Activated T-cell treated with anti-CD3 and anti-CD28 coated beads, Interleukin-2, amount 50 U/mL, for 24 hours (primary cell): ENCODE results near the gene FMNL2.

Source experiments
- DNase-seq: peaks from one replicate; pipeline ENCODE4 v3.0.0-alpha.2; 2020
- H3K27ac Mint-ChIP-seq: 2 replicates; pipeline ENCODE4 v1.8.0; 2020; ENCODE audit warnings: mild to moderate bottlenecking, mixed read lengths
- H3K27me3 Mint-ChIP-seq: 2 replicates; pipeline ENCODE4 v1.8.0; 2020; ENCODE audit warnings: mixed read lengths
- H3K36me3 Mint-ChIP-seq: 2 replicates; pipeline ENCODE4 v1.8.0; 2020; ENCODE audit warnings: low read depth, mixed read lengths
- H3K4me1 Mint-ChIP-seq: 2 replicates; pipeline ENCODE4 v1.8.0; 2020; ENCODE audit warnings: low read depth, mixed read lengths
- H3K4me3 Mint-ChIP-seq: 2 replicates; pipeline ENCODE4 v1.8.0; 2020; ENCODE audit warnings: mild to moderate bottlenecking, moderate library complexity, mixed read lengths
- H3K9me3 Mint-ChIP-seq: 2 replicates; pipeline ENCODE4 v1.8.0; 2020; ENCODE audit warnings: mixed read lengths

The FMNL2 gene

DNA sequence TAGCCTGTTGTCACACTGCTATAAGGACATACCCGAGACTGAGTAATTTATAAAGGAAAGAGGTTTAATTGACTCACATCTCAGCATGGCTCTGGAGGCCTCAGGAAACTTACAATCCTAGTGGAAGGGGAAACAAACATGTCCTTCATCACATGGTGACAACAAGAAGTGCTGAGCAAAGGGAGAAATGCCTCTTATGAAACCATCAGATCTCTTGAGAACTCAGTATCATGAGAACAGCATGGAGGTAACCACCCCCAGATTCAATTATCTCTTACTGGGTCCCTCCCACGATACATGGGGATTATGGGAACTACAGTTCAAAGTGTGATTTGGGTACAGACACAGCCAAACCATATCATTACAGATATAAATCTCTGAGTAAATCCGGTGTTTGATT lies 233.6 kb downstream of the FMNL2 start:
- Mint-ChIP-seq H3K36me3 (no peaks in the 10 kb centered on the region), H3K4me3 (no peak overlapping the region), H3K4me1 (peaks cover 16% of the 10 kb centered on the region), H3K27ac (no peak overlapping the region), H3K9me3 (no peaks in the 10 kb centered on the region), H3K27me3 (peaks cover 41% of the 10 kb centered on the region)
- DNase-seq: no peak

DNA sequence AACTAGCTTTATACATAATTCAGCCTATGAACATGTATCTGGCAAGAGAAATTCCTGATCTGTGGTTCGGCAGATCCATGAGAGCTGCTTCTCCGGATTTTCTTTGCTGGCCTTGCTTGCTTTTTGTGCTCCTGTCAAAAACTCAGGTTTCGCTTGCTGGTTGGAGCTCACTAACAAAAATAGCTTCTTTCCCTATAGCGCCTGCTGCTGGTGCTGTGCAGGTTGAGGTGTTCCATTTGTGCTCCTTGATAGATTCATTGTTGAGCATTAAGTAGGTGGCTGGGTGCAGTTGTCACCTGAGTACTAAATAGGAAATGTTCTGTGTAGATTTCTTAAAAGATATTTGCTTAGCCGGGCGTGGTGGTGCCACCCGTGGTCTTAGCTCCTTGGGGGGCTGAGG lies 234.2 kb downstream of the FMNL2 start:
- Mint-ChIP-seq H3K36me3 (no peaks in the 10 kb centered on the region), H3K4me3 (no peak overlapping the region), H3K27me3 (peaks cover 41% of the 10 kb centered on the region), H3K9me3 (no peaks in the 10 kb centered on the region), H3K4me1 (peaks cover 16% of the 10 kb centered on the region), H3K27ac (no peak overlapping the region)
- no peak for DNase-seq

DNA sequence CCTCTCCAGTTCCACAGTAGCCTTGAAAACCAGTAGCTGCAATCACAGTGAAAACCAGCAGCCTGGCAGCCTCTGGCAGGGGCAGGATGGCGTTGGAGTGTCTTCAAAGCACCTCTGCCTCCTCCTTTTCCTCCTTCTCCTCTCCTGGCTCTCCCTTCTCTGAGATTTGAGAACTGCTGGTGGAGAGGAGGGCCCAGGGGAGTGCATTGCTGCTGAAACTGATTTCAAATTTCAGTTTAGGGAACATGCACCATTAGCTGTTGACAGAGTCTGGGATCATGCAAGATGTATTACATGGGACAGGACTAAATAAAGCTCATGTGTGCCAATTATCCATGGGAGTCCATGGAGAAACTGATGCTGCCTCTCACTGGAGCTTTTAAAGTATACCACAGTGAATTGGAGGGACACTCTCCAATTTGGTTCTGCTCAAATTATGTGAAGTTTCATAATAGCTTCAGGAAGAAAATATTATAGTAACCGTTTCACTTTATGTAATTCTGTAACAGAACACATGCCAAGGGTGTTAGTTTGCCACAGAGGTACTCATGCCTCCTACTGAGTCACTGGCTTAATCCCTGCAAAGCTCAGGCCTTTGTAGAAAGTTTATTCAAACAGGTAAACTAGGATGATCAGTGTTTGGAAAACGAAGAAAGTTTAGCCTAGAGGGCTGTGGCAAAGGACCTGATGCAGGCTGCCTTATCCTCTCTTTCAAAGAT lies 236.2 kb downstream of the FMNL2 start:
- DNase-seq: no peak
- Mint-ChIP-seq H3K27me3 (peaks cover 36% of the 10 kb centered on the region), H3K4me3 (no peak overlapping the region), H3K9me3 (no peaks in the 10 kb centered on the region), H3K36me3 (no peaks in the 10 kb centered on the region), H3K4me1 (peaks cover 15% of the 10 kb centered on the region), H3K27ac (no peak overlapping the region)

DNA sequence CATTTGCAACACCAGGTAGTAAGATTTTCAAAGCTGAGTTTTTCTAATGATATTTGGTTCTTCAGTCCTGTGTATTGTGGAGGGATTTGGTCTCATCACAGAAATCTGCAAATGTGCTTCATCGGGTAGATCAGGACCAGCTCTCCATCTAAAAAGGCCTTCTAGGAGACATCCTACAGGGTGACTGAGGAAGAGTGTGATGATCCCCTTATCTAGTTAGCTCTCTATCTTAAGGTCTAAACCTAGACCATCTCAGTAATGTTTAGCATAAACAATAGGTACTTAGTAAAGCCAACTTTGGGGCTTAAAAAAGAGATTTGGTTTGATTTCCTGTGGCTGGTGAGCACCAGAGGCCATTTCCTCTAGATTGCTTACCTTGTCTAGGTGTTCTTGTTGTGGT lies 237.1 kb downstream of the FMNL2 start:
- Mint-ChIP-seq H3K4me3 (no peak overlapping the region), H3K36me3 (no peaks in the 10 kb centered on the region), H3K9me3 (no peaks in the 10 kb centered on the region), H3K27ac (no peak overlapping the region), H3K27me3 (peaks cover 30% of the 10 kb centered on the region), H3K4me1 (peaks cover 15% of the 10 kb centered on the region)
- no peak for DNase-seq

DNA sequence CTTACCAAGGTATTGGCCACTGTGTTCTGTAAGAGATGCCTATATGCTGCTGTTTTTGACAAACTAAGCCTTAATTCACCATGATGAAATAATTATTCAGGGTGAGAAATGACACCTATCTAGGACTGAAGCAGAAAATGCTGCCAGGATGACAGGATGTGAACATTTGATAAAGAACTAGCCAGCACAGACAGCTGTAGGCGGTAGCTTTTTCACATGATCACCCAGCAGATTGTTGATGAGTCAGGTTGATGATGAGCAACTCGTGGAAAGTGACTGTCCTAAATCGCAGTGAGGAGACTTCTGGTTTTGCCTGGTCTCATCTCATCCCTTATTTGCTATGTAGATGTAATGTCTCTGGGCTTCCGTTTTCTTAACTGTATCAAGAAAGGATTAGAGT lies 238.2 kb downstream of the FMNL2 start:
- H3K36me3 Mint-ChIP-seq: no peaks in the 10 kb centered on the region
- H3K4me3 Mint-ChIP-seq: no peak overlapping the region
- DNase-seq: no peak
- peaks cover 15% of the 10 kb centered on the region for H3K4me1 Mint-ChIP-seq
- peak overlapping the region; percentile 50 for H3K27ac Mint-ChIP-seq
- no peaks in the 10 kb centered on the region for H3K9me3 Mint-ChIP-seq
- peaks cover 28% of the 10 kb centered on the region for H3K27me3 Mint-ChIP-seq

DNA sequence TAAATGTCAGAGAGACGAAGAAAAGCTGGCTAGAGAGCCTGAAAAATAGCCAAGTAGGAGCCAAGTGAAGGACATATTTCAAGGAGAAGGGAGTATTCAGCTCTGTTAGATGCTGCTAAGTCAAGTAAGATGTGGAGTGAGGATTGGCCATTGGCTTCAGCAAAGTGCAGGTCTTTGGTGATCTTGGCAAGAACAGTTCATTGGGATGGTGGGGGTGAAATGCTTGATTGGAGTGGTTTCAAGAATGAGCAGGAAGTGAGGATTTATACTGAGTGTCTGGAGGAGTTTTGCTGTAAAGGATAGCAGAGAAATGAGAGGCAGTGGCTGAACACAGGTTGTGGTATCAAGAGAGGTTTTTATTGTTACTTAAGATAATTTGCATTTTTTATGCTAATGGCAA lies 242.6 kb downstream of the FMNL2 start:
- H3K9me3 Mint-ChIP-seq: no peaks in the 10 kb centered on the region
- H3K4me3 Mint-ChIP-seq: no peak overlapping the region
- H3K27me3 Mint-ChIP-seq: peaks cover 11% of the 10 kb centered on the region
- no peak for DNase-seq
- H3K36me3 Mint-ChIP-seq: no peaks in the 10 kb centered on the region
- H3K4me1 Mint-ChIP-seq: peaks cover 8% of the 10 kb centered on the region
- no peak overlapping the region for H3K27ac Mint-ChIP-seq

DNA sequence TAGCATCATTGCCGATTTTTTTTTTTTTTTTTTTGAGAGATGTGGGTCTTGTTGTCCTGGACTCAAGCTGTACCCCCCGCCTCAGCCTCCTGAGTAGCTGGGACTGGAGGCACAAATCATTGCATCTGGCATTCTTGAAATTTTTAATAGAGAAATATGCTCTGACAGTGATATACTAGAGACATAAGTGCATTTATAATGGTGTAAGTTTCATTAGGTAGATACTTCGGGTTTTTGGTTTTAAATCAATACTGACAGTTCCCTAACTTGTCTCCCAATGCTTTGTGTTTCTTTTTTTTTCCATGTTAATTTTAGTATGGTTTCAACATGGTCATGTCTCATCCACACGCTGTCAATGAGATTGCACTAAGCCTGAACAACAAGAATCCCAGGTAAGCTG lies 243.6 kb downstream of the FMNL2 start:
- peaks cover 17% of the 10 kb centered on the region for H3K27me3 Mint-ChIP-seq
- H3K4me3 Mint-ChIP-seq: no peak overlapping the region
- DNase-seq: no peak
- no peak overlapping the region for H3K27ac Mint-ChIP-seq
- H3K9me3 Mint-ChIP-seq: no peaks in the 10 kb centered on the region
- no peaks in the 10 kb centered on the region for H3K4me1 Mint-ChIP-seq
- H3K36me3 Mint-ChIP-seq: no peaks in the 10 kb centered on the region

DNA sequence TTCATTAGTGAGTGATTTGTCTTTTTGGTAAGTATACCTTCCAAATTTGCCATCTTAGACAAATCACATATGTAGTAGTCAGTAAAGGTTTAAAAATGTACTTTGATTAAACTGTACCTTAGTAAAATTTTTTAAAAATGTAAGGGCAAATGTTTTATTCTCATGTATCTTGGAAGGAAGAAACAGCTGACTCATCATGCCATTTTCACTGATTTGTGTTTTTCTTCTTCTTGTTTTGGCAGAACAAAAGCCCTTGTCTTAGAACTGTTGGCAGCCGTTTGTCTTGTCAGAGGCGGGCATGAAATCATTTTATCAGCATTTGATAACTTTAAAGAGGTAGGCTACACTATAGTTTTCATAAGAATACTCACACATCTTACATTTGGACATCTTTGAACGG lies 245.7 kb downstream of the FMNL2 start:
- no peak overlapping the region for H3K27ac Mint-ChIP-seq
- no peak for DNase-seq
- H3K9me3 Mint-ChIP-seq: no peaks in the 10 kb centered on the region
- H3K27me3 Mint-ChIP-seq: peaks cover 20% of the 10 kb centered on the region
- H3K4me1 Mint-ChIP-seq: no peaks in the 10 kb centered on the region
- no peaks in the 10 kb centered on the region for H3K36me3 Mint-ChIP-seq
- H3K4me3 Mint-ChIP-seq: no peak overlapping the region

DNA sequence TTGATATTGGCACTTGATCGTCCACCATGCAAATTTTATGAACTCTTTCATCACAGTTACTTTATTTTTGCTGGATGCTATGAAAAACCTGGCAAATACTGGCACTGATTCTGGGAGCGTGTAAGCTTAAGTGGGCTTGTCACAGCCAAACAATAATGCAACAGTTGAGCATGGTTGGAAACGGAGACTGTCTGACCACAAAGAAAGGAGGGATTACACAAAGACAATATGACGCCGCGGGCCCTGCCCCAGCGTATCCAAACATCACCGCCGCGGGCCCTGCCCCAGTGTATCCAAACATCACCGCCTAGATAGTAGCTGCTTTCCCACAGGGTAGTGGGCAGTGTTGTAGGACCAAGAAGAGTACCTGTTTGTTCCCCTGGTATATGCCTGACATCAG lies 246.4 kb downstream of the FMNL2 start:
- H3K4me1 Mint-ChIP-seq: peaks cover 4% of the 10 kb centered on the region
- no peak overlapping the region for H3K27ac Mint-ChIP-seq
- peaks cover 18% of the 10 kb centered on the region for H3K27me3 Mint-ChIP-seq
- DNase-seq: no peak
- no peak overlapping the region for H3K4me3 Mint-ChIP-seq
- no peaks in the 10 kb centered on the region for H3K36me3 Mint-ChIP-seq
- H3K9me3 Mint-ChIP-seq: no peaks in the 10 kb centered on the region

DNA sequence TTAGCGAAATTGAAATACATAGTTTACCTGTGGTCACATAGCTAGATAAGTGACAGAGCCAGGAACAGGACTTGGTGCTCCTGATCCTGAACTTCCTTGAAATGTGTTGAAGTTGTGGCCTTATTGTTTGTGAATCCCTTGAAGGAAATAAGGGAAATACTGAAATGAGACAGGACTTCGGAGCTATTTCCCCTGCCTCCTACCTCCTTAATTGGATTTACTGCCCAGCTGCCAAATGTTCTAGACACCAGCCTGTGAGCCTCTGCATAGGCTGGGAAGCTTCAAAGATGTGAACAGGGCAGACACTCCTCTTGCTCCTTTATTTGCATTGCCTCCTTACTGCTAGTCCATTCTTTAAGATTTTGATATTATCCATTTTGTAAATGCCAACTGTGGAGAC lies 247.1 kb downstream of the FMNL2 start:
- no peak for DNase-seq
- Mint-ChIP-seq H3K9me3 (no peaks in the 10 kb centered on the region), H3K4me3 (no peak overlapping the region), H3K27ac (no peak overlapping the region), H3K36me3 (no peaks in the 10 kb centered on the region), H3K27me3 (peaks cover 24% of the 10 kb centered on the region), H3K4me1 (peaks cover 4% of the 10 kb centered on the region)

DNA sequence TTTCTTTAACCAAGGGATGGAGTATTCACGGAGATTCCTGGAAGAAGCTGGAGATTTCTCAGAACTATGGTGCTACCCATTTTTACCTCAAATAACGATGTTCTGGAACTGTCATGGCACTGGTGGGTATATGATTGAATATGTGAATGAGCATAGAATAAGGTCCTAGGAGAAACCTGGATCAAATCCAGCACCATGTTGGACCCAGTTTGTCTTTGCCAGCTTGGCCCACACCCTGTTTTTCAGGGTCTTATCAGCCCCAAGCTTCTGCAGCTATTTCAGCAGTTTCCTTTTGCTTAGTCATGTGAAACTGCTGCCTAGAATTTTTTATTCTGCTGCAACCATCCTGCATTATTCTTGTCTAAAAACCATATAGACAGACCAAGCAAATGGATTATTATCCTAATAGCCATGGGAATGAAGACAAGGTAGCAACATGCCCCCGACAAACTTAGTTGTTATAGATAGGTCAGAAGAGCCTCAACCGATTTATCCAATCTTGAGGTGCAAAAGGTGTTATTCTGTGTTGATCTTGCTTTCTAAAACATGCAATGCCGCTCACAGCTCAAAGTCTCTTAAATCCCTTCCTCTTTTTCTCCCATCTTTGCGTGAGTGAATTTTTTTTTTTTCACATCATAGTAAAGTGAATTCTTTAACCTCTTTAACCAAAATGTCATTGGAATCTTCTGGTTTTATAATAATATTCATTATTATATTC lies 248.7 kb downstream of the FMNL2 start:
- Mint-ChIP-seq H3K27ac (no peak overlapping the region), H3K4me3 (no peak overlapping the region), H3K27me3 (peaks cover 24% of the 10 kb centered on the region), H3K36me3 (no peaks in the 10 kb centered on the region), H3K4me1 (peaks cover 9% of the 10 kb centered on the region), H3K9me3 (no peaks in the 10 kb centered on the region)
- no peak for DNase-seq

DNA sequence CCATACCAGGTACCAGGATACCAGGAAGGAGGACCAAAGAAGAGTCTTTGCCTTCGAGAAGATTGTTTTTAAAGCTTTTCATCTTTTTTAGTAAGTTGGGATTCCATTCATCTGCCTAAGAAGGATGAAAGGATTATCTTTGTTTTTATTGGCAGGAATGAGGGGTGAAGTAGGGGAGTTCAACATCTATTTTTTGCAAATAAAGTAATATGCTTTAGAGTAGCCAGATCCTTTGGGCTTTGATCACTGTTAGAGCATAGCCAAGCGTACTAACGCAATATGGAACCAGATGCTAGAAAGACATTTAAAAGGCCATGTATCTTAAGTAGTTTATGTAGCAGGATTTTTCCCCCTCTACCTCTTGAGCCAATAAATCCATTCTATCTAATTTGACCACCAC lies 249.3 kb downstream of the FMNL2 start:
- Mint-ChIP-seq H3K27ac (no peak overlapping the region), H3K4me1 (peaks cover 9% of the 10 kb centered on the region), H3K9me3 (no peaks in the 10 kb centered on the region), H3K4me3 (no peak overlapping the region), H3K36me3 (no peaks in the 10 kb centered on the region), H3K27me3 (peaks cover 24% of the 10 kb centered on the region)
- no peak for DNase-seq

DNA sequence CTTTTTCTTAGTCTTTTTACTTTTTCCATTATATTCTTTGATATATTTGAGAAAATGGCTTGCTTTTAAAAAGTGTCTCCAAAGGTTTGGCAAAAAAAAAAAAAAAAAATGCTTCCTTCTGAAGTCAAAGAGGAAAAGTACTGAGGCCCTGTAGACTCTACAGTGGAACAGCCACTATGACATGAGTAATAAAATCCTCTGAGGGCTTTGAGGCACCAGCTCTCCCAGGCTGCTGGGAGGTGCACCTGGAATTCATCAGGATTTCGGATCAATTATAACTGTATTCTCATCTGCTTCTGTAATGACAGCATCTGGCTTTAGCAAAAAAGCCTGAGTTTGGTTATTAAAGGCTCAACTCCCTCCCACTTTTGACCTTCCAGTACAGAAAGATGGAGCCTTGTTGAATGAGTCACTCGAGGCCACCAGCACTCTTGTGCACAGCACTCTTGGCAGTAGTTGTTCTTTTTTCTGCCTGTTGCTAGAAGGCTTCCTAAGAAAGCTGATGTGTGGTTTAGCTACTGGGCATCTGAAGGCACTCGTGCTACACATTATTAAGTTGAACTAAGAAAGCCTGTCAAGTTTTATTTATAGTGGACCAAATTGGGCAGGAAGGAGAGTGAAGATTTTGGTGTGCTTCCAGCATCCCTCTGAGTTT lies 251.0 kb downstream of the FMNL2 start:
- Mint-ChIP-seq H3K36me3 (no peaks in the 10 kb centered on the region), H3K27me3 (peaks cover 24% of the 10 kb centered on the region), H3K4me1 (peaks cover 9% of the 10 kb centered on the region), H3K27ac (no peak overlapping the region), H3K9me3 (no peaks in the 10 kb centered on the region), H3K4me3 (no peak overlapping the region)
- no peak for DNase-seq

DNA sequence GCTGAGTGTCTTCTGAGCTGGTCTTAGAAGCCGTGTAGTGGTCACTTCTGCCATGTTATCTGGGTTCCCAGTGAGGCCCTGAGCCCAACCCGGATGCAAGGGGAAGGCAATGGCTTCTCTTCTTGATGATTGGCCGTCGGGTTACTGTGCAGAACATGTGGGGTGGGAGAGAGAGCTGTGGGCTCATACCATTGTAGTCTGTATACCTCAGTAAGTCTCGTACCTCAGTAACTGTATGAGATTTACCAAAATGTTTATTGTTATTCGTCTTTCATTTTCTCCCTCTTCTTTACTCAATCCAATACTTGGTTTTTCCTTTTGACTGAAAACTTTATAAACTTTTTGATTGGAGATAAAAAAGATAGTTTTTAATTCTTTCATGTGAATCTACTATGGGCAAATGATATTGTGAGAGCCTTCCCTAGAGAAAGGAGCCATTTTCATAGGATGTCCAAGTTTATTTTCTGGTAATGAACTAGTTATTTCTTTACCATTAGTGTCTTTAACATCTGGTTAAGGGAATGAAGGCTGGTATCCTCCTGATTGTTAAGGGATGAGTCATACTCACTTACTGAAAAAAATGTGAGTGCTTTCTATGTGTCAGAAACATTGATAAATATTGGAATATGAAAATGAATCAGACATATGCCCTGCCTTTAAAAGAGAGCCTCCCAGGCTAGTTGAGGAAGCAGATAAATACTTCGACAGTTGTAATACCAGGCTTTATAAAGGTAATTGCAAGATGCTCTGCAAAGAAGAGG lies 252.4 kb downstream of the FMNL2 start:
- H3K36me3 Mint-ChIP-seq: no peaks in the 10 kb centered on the region
- no peaks in the 10 kb centered on the region for H3K9me3 Mint-ChIP-seq
- H3K4me3 Mint-ChIP-seq: no peak overlapping the region
- peaks cover 9% of the 10 kb centered on the region for H3K4me1 Mint-ChIP-seq
- peaks cover 24% of the 10 kb centered on the region for H3K27me3 Mint-ChIP-seq
- no peak for DNase-seq
- H3K27ac Mint-ChIP-seq: no peak overlapping the region
